NCI-H748 (cell line): Measurements from ENCODE around the gene MICU1.
"Not testable (repeated sequence)": the region's sequence is repeated elsewhere in the genome, so short reads cannot be mapped to it uniquely, and the experiment has no call there.

ENCODE experiments used
- DNase-seq: peaks from one replicate; lab custom pipeline; 2025; ENCODE audit not compliant: unreplicated experiment; lab: John Stamatoyannopoulos, UW

MICU1 gene

GRCh38 chr10:72563327-72563932 is 62.4 kb downstream of the MICU1 start:
- no peak for DNase-seq

GRCh38 chr10:72561745-72562166 is 64.1 kb downstream of the MICU1 start:
- DNase-seq = no peak

GRCh38 chr10:72557362-72557761 is 68.5 kb downstream of the MICU1 start:
- no peak for DNase-seq

GRCh38 chr10:72552857-72553256 is 73.0 kb downstream of the MICU1 start:
- DNase-seq = no peak

GRCh38 chr10:72550239-72550638 is 75.6 kb downstream of the MICU1 start:
- peak; percentile 1 for DNase-seq

GRCh38 chr10:72545546-72545945 is 80.3 kb downstream of the MICU1 start:
- DNase-seq = no peak

- not testable (repeated sequence) for DNase-seq
Measured at GRCh38 chr10:72543855-72544254, 82.0 kb downstream of the MICU1 start.

GRCh38 chr10:72542396-72542815 is 83.5 kb downstream of the MICU1 start:
- no peak for DNase-seq

- DNase-seq = no peak
Measured at GRCh38 chr10:72541337-72541736, 84.5 kb downstream of the MICU1 start.

- no peak for DNase-seq
Measured at GRCh38 chr10:72540193-72540807, 85.6 kb downstream of the MICU1 start.

GRCh38 chr10:72539137-72539536 is 86.7 kb downstream of the MICU1 start:
- DNase-seq = no peak

- no peak for DNase-seq
Measured at GRCh38 chr10:72525689-72526088, 100.2 kb downstream of the MICU1 start.

GRCh38 chr10:72525277-72525676 is 100.6 kb downstream of the MICU1 start:
- no peak for DNase-seq

GRCh38 chr10:72524489-72524888 is 101.4 kb downstream of the MICU1 start:
- DNase-seq = no peak

- no peak for DNase-seq
Measured at GRCh38 chr10:72523932-72524396, 101.9 kb downstream of the MICU1 start.

GRCh38 chr10:72523062-72523461 is 102.8 kb downstream of the MICU1 start:
- DNase-seq = no peak

GRCh38 chr10:72517244-72517643 is 108.6 kb downstream of the MICU1 start:
- DNase-seq = no peak

GRCh38 chr10:72515455-72515854 is 110.4 kb downstream of the MICU1 start:
- DNase-seq = no peak

GRCh38 chr10:72513910-72514309 is 112.0 kb downstream of the MICU1 start:
- no peak for DNase-seq

- no peak for DNase-seq
Measured at GRCh38 chr10:72511459-72511858, 114.4 kb downstream of the MICU1 start.

- no peak for DNase-seq
Measured at GRCh38 chr10:72509941-72510340, 115.9 kb downstream of the MICU1 start.

GRCh38 chr10:72509206-72509799 is 116.6 kb downstream of the MICU1 start:
- DNase-seq = no peak
